Neuron (in vitro differentiated cells): ENCODE measurements around the gene AMER3.
"Not testable (repeated sequence)": the region's sequence is repeated elsewhere in the genome, so short reads cannot be mapped to it uniquely, and the experiment has no call there.

Source experiments
- H2AFZ ChIP-seq: one replicate; pipeline ENCODE4 v1.6.1; 2013; ENCODE audit warnings: low read depth, mild to moderate bottlenecking, inconsistent platforms, low read length, moderate library complexity
- H3K27me3 ChIP-seq: one replicate; pipeline ENCODE4 v1.6.1; 2013; ENCODE audit warnings: low read length; ENCODE audit not compliant: insufficient read depth
- H3K36me3 ChIP-seq: one replicate; pipeline ENCODE4 v1.6.1; 2013; ENCODE audit warnings: low read length; ENCODE audit not compliant: insufficient read depth
- H3K4me1 ChIP-seq: one replicate; pipeline ENCODE4 v1.6.1; 2013; ENCODE audit warnings: low read length; ENCODE audit not compliant: insufficient read depth
- H3K4me3 ChIP-seq: 2 replicates; pipeline ENCODE4 v1.5.1; 2013; ENCODE audit warnings: mild to moderate bottlenecking, low read length, moderate library complexity
- H3K9me3 ChIP-seq: one replicate; pipeline ENCODE4 v1.6.1; 2013; ENCODE audit warnings: low read length

The AMER3 gene

GRCh38 chr2:130755256-130756052 lies at the start of gene AMER3:
Gene AMER3, plus strand, starts transcription at chr2:130755540. Its CDS starts 6,533 bp downstream, at chr2:130762073.
- Histone ChIP-seq H3K4me1 (peaks cover 8% of the 10 kb centered on the region), H3K4me3 (peak within 1 kb of the TSS; percentile 46), H3K36me3 (no peaks in the 10 kb centered on the region), H2AFZ (peak within 1 kb of the TSS; percentile 37), H3K27me3 (peaks cover 34% of the 10 kb centered on the region), H3K9me3 (no peaks in the 10 kb centered on the region)

GRCh38 chr2:130714795-130715194 lies 40.5 kb upstream of the AMER3 start:
- not testable (repeated sequence) for H3K9me3 ChIP-seq, H3K4me3 ChIP-seq, H3K36me3 ChIP-seq, H3K4me1 ChIP-seq, H2AFZ ChIP-seq, H3K27me3 ChIP-seq

GRCh38 chr2:130720036-130720435 lies 35.3 kb upstream of the AMER3 start:
- H3K4me1 ChIP-seq = no peaks in the 10 kb centered on the region
- H3K4me3 ChIP-seq = no peak overlapping the region
- H3K36me3 ChIP-seq = no peaks in the 10 kb centered on the region
- H2AFZ ChIP-seq = no peak overlapping the region
- H3K27me3 ChIP-seq = no peaks in the 10 kb centered on the region
- no peaks in the 10 kb centered on the region for H3K9me3 ChIP-seq

- no peaks in the 10 kb centered on the region for H3K4me1 ChIP-seq
- H3K9me3 ChIP-seq = no peaks in the 10 kb centered on the region
- H3K27me3 ChIP-seq = no peaks in the 10 kb centered on the region
- no peak overlapping the region for H2AFZ ChIP-seq
- H3K4me3 ChIP-seq = no peak overlapping the region
- no peaks in the 10 kb centered on the region for H3K36me3 ChIP-seq
These were observed 34.8 kb upstream of the AMER3 start for GRCh38 chr2:130720528-130720927.

GRCh38 chr2:130724455-130724854 lies 30.9 kb upstream of the AMER3 start:
- Histone ChIP-seq H3K27me3 (no peaks in the 10 kb centered on the region), H3K9me3 (no peaks in the 10 kb centered on the region), H2AFZ (no peak overlapping the region), H3K4me1 (peaks cover 6% of the 10 kb centered on the region), H3K4me3 (no peak overlapping the region), H3K36me3 (no peaks in the 10 kb centered on the region)

GRCh38 chr2:130726614-130727180 lies 28.6 kb upstream of the AMER3 start:
- H3K36me3 ChIP-seq = no peaks in the 10 kb centered on the region
- H3K4me1 ChIP-seq = peaks cover 6% of the 10 kb centered on the region
- H3K9me3 ChIP-seq = no peaks in the 10 kb centered on the region
- H3K27me3 ChIP-seq = no peaks in the 10 kb centered on the region
- peak overlapping the region; percentile 88 for H2AFZ ChIP-seq
- H3K4me3 ChIP-seq = peak overlapping the region; percentile 47

GRCh38 chr2:130727286-130727924 lies 27.9 kb upstream of the AMER3 start:
- peak overlapping the region; percentile 47 for H3K4me3 ChIP-seq
- H3K36me3 ChIP-seq = no peaks in the 10 kb centered on the region
- peaks cover 6% of the 10 kb centered on the region for H3K4me1 ChIP-seq
- H3K27me3 ChIP-seq = no peaks in the 10 kb centered on the region
- H2AFZ ChIP-seq = peak overlapping the region; percentile 88
- no peaks in the 10 kb centered on the region for H3K9me3 ChIP-seq

GRCh38 chr2:130728007-130728454 lies 27.3 kb upstream of the AMER3 start:
- peak overlapping the region; percentile 47 for H3K4me3 ChIP-seq
- H3K36me3 ChIP-seq = no peaks in the 10 kb centered on the region
- no peaks in the 10 kb centered on the region for H3K9me3 ChIP-seq
- peak overlapping the region; percentile 88 for H2AFZ ChIP-seq
- no peaks in the 10 kb centered on the region for H3K27me3 ChIP-seq
- peaks cover 6% of the 10 kb centered on the region for H3K4me1 ChIP-seq

GRCh38 chr2:130728549-130729316 lies 26.6 kb upstream of the AMER3 start, which contains the start of gene GPR148:
Gene GPR148, plus strand, starts transcription at chr2:130729070. Its CDS starts 82 bp downstream, at chr2:130729152.
- peak within 1 kb of the TSS; percentile 88 for H2AFZ ChIP-seq
- no peaks in the 10 kb centered on the region for H3K27me3 ChIP-seq
- no peaks in the 10 kb centered on the region for H3K36me3 ChIP-seq
- H3K9me3 ChIP-seq = no peaks in the 10 kb centered on the region
- H3K4me3 ChIP-seq = no peak within 1 kb of the TSS
- peaks cover 6% of the 10 kb centered on the region for H3K4me1 ChIP-seq

GRCh38 chr2:130729322-130730299 lies 25.7 kb upstream of the AMER3 start:
- no peaks in the 10 kb centered on the region for H3K36me3 ChIP-seq
- H3K4me1 ChIP-seq = peaks cover 6% of the 10 kb centered on the region
- H2AFZ ChIP-seq = no peak overlapping the region
- H3K27me3 ChIP-seq = no peaks in the 10 kb centered on the region
- H3K9me3 ChIP-seq = no peaks in the 10 kb centered on the region
- H3K4me3 ChIP-seq = no peak overlapping the region

- H3K4me1 ChIP-seq, H3K9me3 ChIP-seq, H3K4me3 ChIP-seq, H2AFZ ChIP-seq, H3K36me3 ChIP-seq, H3K27me3 ChIP-seq: not testable (repeated sequence)
These were observed 23.1 kb upstream of the AMER3 start for GRCh38 chr2:130732257-130732656.

- Histone ChIP-seq H3K9me3 (no peaks in the 10 kb centered on the region), H3K36me3 (no peaks in the 10 kb centered on the region), H2AFZ (no peak overlapping the region), H3K4me3 (no peak overlapping the region), H3K4me1 (no peaks in the 10 kb centered on the region), H3K27me3 (no peaks in the 10 kb centered on the region)
These were observed 20.1 kb upstream of the AMER3 start for GRCh38 chr2:130735200-130735599.
